ENCODE measurements around the gene RNF215.

RNF215 gene

GRCh38 chr22:30386960-30387827 is at the start of gene RNF215:
Gene RNF215 (minus strand): TSS chr22:30387411. CDS start chr22:30387313, 98 bp downstream.
- CTCF ChIA-PET = interaction anchor here (0.6 to 9.6 kb wide), 14 partner anchors 23 to 281 kb away, joined by 3 to 252 read pairs (median 4); partner anchors contain the start of gene CASTOR1
- H3K4me3 Mint-ChIP-seq = peak within 1 kb of the TSS; percentile 79

GRCh38 chr22:30436196-30436595 is 49.0 kb upstream of the RNF215 start:
- Mint-ChIP-seq H3K4me3 (peak overlapping the region; percentile 67), H3K27ac (peak overlapping the region; percentile 90), H3K9me3 (peaks cover 11% of the 10 kb centered on the region), H3K4me1 (peaks cover 27% of the 10 kb centered on the region), H3K27me3 (peaks cover 36% of the 10 kb centered on the region), H3K36me3 (peaks cover 20% of the 10 kb centered on the region)
- DNase-seq = no peak
- CTCF ChIA-PET = interaction anchor here (1.0 to 4.4 kb wide), 6 partner anchors 9 to 318 kb away, joined by 3 to 22 read pairs (median 4); partner anchors contain the start of gene MTFP1

More at GRCh38 chr22:30386960-30387827, at the start of gene RNF215:
- no peaks in the 10 kb centered on the region for H3K36me3 Mint-ChIP-seq
- H3K27ac Mint-ChIP-seq = peak within 1 kb of the TSS; percentile 76
- H3K4me1 Mint-ChIP-seq = peaks cover 31% of the 10 kb centered on the region
- H3K9me3 Mint-ChIP-seq = peaks cover 4% of the 10 kb centered on the region
- H3K27me3 Mint-ChIP-seq = peaks cover 13% of the 10 kb centered on the region
- DNase-seq = peak; percentile 82

GRCh38 chr22:30435674-30436126 is 48.5 kb upstream of the RNF215 start:
- H3K4me3 Mint-ChIP-seq = peak overlapping the region; percentile 67
- peaks cover 17% of the 10 kb centered on the region for H3K36me3 Mint-ChIP-seq
- peaks cover 32% of the 10 kb centered on the region for H3K27me3 Mint-ChIP-seq
- H3K27ac Mint-ChIP-seq = peak overlapping the region; percentile 90
- peaks cover 23% of the 10 kb centered on the region for H3K4me1 Mint-ChIP-seq
- H3K9me3 Mint-ChIP-seq = peaks cover 11% of the 10 kb centered on the region
- DNase-seq = peak; percentile 86
- CTCF ChIA-PET = interaction anchor here (1.0 to 4.4 kb wide), 6 partner anchors 9 to 319 kb away, joined by 3 to 22 read pairs (median 6); partner anchors contain the start of gene MTFP1

GRCh38 chr22:30434843-30435242 is 47.6 kb upstream of the RNF215 start:
- DNase-seq = no peak
- Mint-ChIP-seq H3K36me3 (peaks cover 21% of the 10 kb centered on the region), H3K4me3 (peak overlapping the region; percentile 67), H3K9me3 (peaks cover 11% of the 10 kb centered on the region), H3K27ac (peak overlapping the region; percentile 90), H3K4me1 (peaks cover 21% of the 10 kb centered on the region), H3K27me3 (peaks cover 25% of the 10 kb centered on the region)
- CTCF ChIA-PET = interaction anchor here (0.6 to 4.4 kb wide), 5 partner anchors 8 to 43 kb away, joined by 3 to 22 read pairs (median 6); partner anchors contain the start of gene MTFP1

GRCh38 chr22:30433773-30434172 is 46.6 kb upstream of the RNF215 start:
- H3K36me3 Mint-ChIP-seq = peaks cover 24% of the 10 kb centered on the region
- H3K27me3 Mint-ChIP-seq = peaks cover 18% of the 10 kb centered on the region
- H3K4me1 Mint-ChIP-seq = peaks cover 21% of the 10 kb centered on the region
- H3K27ac Mint-ChIP-seq = no peak overlapping the region
- H3K9me3 Mint-ChIP-seq = peaks cover 11% of the 10 kb centered on the region
- CTCF ChIA-PET = interaction anchor here (1.1 to 4.4 kb wide), 4 partner anchors 9 to 52 kb away, joined by 3 to 22 read pairs (median 7); partner anchors contain the start of gene MTFP1
- no peak overlapping the region for H3K4me3 Mint-ChIP-seq
- DNase-seq = no peak

- Mint-ChIP-seq H3K27ac (no peak overlapping the region), H3K9me3 (peaks cover 11% of the 10 kb centered on the region), H3K4me1 (peaks cover 21% of the 10 kb centered on the region), H3K36me3 (peaks cover 30% of the 10 kb centered on the region), H3K4me3 (no peak overlapping the region), H3K27me3 (peaks cover 12% of the 10 kb centered on the region)
- CTCF ChIA-PET = interaction anchor here (1.1 to 4.4 kb wide), 4 partner anchors 9 to 52 kb away, joined by 3 to 22 read pairs (median 7); partner anchors contain the start of gene MTFP1
- DNase-seq = no peak
These were observed 46.0 kb upstream of the RNF215 start for GRCh38 chr22:30433227-30433626.

- H3K27me3 Mint-ChIP-seq = peaks cover 5% of the 10 kb centered on the region
- H3K4me1 Mint-ChIP-seq = peaks cover 24% of the 10 kb centered on the region
- CTCF ChIA-PET = interaction anchor here (1.3 to 1.7 kb wide), 2 partner anchors 12 to 53 kb away, joined by 3 to 5 read pairs; no protein-coding TSS in a partner anchor
- no peak overlapping the region for H3K4me3 Mint-ChIP-seq
- no peak for DNase-seq
- no peak overlapping the region for H3K27ac Mint-ChIP-seq
- peaks cover 34% of the 10 kb centered on the region for H3K36me3 Mint-ChIP-seq
- peaks cover 11% of the 10 kb centered on the region for H3K9me3 Mint-ChIP-seq
These were observed 45.3 kb upstream of the RNF215 start for GRCh38 chr22:30432520-30432919.

GRCh38 chr22:30432096-30432495 is 44.9 kb upstream of the RNF215 start:
- CTCF ChIA-PET = interaction anchor here (1.3 to 1.7 kb wide), 2 partner anchors 12 to 41 kb away, joined by 5 to 7 read pairs; no protein-coding TSS in a partner anchor
- Mint-ChIP-seq H3K36me3 (peaks cover 39% of the 10 kb centered on the region), H3K4me3 (no peak overlapping the region), H3K27ac (no peak overlapping the region), H3K4me1 (peaks cover 28% of the 10 kb centered on the region), H3K9me3 (peaks cover 11% of the 10 kb centered on the region), H3K27me3 (peaks cover 4% of the 10 kb centered on the region)
- DNase-seq = no peak

- Mint-ChIP-seq H3K27me3 (peaks cover under 1% of the 10 kb centered on the region), H3K4me3 (no peak overlapping the region), H3K27ac (no peak overlapping the region), H3K9me3 (peaks cover 10% of the 10 kb centered on the region), H3K4me1 (peaks cover 37% of the 10 kb centered on the region), H3K36me3 (peaks cover 49% of the 10 kb centered on the region)
- CTCF ChIA-PET = interaction anchor here (1.3 to 1.6 kb wide), 2 partner anchors 39 to 40 kb away, joined by 3 to 7 read pairs; no protein-coding TSS in a partner anchor
- no peak for DNase-seq
These were observed 43.7 kb upstream of the RNF215 start for GRCh38 chr22:30430933-30431332.

GRCh38 chr22:30429887-30430286 is 42.7 kb upstream of the RNF215 start:
- peaks cover 42% of the 10 kb centered on the region for H3K36me3 Mint-ChIP-seq
- no peak overlapping the region for H3K4me3 Mint-ChIP-seq
- CTCF ChIA-PET = interaction anchor here (1.6 kb wide), 1 partner anchor 38 kb away, joined by 3 read pairs; no protein-coding TSS in a partner anchor
- peaks cover 2% of the 10 kb centered on the region for H3K9me3 Mint-ChIP-seq
- H3K27me3 Mint-ChIP-seq = no peaks in the 10 kb centered on the region
- H3K4me1 Mint-ChIP-seq = peaks cover 34% of the 10 kb centered on the region
- H3K27ac Mint-ChIP-seq = no peak overlapping the region
- DNase-seq = no peak

GRCh38 chr22:30427871-30428270 is 40.7 kb upstream of the RNF215 start:
- Mint-ChIP-seq H3K27ac (no peak overlapping the region), H3K9me3 (no peaks in the 10 kb centered on the region), H3K4me3 (no peak overlapping the region), H3K27me3 (no peaks in the 10 kb centered on the region), H3K4me1 (peaks cover 38% of the 10 kb centered on the region), H3K36me3 (peaks cover 38% of the 10 kb centered on the region)
- CTCF ChIA-PET = interaction anchor here (0.9 to 1.8 kb wide), 7 partner anchors 31 to 141 kb away, joined by 3 to 6 read pairs (median 3); partner anchors contain the start of genes CASTOR1, RNF215 and SEC14L2
- DNase-seq = no peak

- peak; percentile 93 for DNase-seq
- CTCF ChIA-PET = interaction anchor here (0.6 to 6.0 kb wide), 14 partner anchors 8 to 180 kb away, joined by 3 to 81 read pairs (median 4); partner anchors contain the start of genes CASTOR1, RNF215, SEC14L2 and TCN2
- Mint-ChIP-seq H3K27ac (peak overlapping the region; percentile 95), H3K4me1 (peaks cover 50% of the 10 kb centered on the region), H3K27me3 (no peaks in the 10 kb centered on the region), H3K4me3 (peak overlapping the region; percentile 98), H3K9me3 (no peaks in the 10 kb centered on the region), H3K36me3 (peaks cover 48% of the 10 kb centered on the region)
These were observed 39.5 kb upstream of the RNF215 start for GRCh38 chr22:30426388-30427353.

Measured in activated naive CD4-positive, alpha-beta T cell treated with anti-CD3 and anti-CD28 coated beads, Interleukin-2, amount 10 ng/mL, durations not matched to agents 7 days and 5 days (primary cell).